ENCODE data around the gene MRPS25.

DNA sequence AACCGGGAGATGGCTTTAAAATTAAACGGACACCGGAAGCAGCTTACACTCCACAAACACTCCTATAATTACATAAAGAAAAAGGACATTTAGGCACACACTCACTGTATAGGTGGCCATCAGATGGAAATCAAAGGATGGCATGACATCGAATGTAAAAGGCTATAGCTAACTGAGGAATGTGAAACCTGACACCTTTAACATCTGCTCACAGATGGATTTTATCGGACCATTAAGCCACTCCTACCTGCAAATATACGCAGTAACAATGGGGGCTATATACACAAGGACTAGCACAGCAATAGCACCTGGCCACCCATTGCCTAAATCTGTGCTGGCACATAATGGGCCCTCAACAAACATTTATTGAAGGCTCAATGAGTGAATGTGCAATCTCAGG lies 48.4 kb upstream of the MRPS25 start:
- TF ChIP-seq EZH2 (IDR thresholded peaks at IDR 0.05; ENCODE audit: insufficient read depth, poor library complexity, severe bottlenecking): no peak
- no peak for TF ChIP-seq EZH2phosphoT487 (IDR thresholded peaks at IDR 0.05; ENCODE audit: insufficient read depth, low read depth)
